Stimulated activated effector memory CD8-positive, alpha-beta T cell treated with anti-CD3 and anti-CD28 coated beads, Interleukin-12 subunit alpha, Interleukin-12 subunit beta, amount 100 ng/mL, for 72 hours (primary cell): ENCODE results near the gene SOCS1.
A peak's percentile ranks its signal among the peaks of the same experiment; 100 is the strongest.

Experiments
- ATAC-seq: fragments of 150-1000 bp; cut with Tn5 transposase; 2 replicates; pipeline ENCODE4 v1.10.0; 2021
- DNase-seq, 2 donors: peaks; one replicate each; pipeline ENCODE4 v3.0.0; 2021 to 2022; ENCODE audit warnings: low spot score in 2 of 2
- H3K27ac Mint-ChIP-seq: one replicate; pipeline ENCODE4 v1.8.0; 2022; ENCODE audit warnings: mild to moderate bottlenecking, mixed read lengths
- H3K36me3 Mint-ChIP-seq: one replicate; pipeline ENCODE4 v1.8.0; 2022; ENCODE audit warnings: mild to moderate bottlenecking, mixed read lengths
- H3K4me1 Mint-ChIP-seq: one replicate; pipeline ENCODE4 v1.8.0; 2022; ENCODE audit warnings: mixed read lengths
- H3K4me3 Mint-ChIP-seq: one replicate; pipeline ENCODE4 v1.8.0; 2022; ENCODE audit warnings: mild to moderate bottlenecking, mixed read lengths
- H3K9me3 Mint-ChIP-seq: one replicate; pipeline ENCODE4 v1.8.0; 2022; ENCODE audit warnings: mixed read lengths

Gene SOCS1

GRCh38 chr16:11213373-11213772 is 42.6 kb downstream of the SOCS1 start:
- DNase-seq (no peak), ATAC-seq (peak; percentile 25)
- Mint-ChIP-seq H3K27ac (no peak overlapping the region), H3K9me3 (peaks cover 3% of the 10 kb centered on the region), H3K4me1 (peaks cover 16% of the 10 kb centered on the region), H3K36me3 (no peaks in the 10 kb centered on the region), H3K4me3 (no peak overlapping the region)

GRCh38 chr16:11212798-11213196 is 43.2 kb downstream of the SOCS1 start:
- Mint-ChIP-seq H3K4me3 (no peak overlapping the region), H3K27ac (no peak overlapping the region), H3K4me1 (peaks cover 21% of the 10 kb centered on the region), H3K9me3 (peaks cover 3% of the 10 kb centered on the region), H3K36me3 (no peaks in the 10 kb centered on the region)
- ATAC-seq (peak; percentile 60), DNase-seq (no peak)

- DNase-seq, result no peak
- Mint-ChIP-seq H3K36me3 (no peaks in the 10 kb centered on the region), H3K27ac (no peak overlapping the region), H3K9me3 (peaks cover 3% of the 10 kb centered on the region), H3K4me3 (no peak overlapping the region), H3K4me1 (peaks cover 27% of the 10 kb centered on the region)
- no peak for ATAC-seq
These were observed 43.8 kb downstream of the SOCS1 start for GRCh38 chr16:11211977-11212797.

GRCh38 chr16:11211061-11211976 is 44.7 kb downstream of the SOCS1 start:
- Mint-ChIP-seq H3K36me3 (no peaks in the 10 kb centered on the region), H3K4me3 (no peak overlapping the region), H3K27ac (no peak overlapping the region), H3K4me1 (peaks cover 36% of the 10 kb centered on the region), H3K9me3 (peaks cover 3% of the 10 kb centered on the region)
- no peak for DNase-seq
- ATAC-seq, result no peak

GRCh38 chr16:11210260-11210659 is 45.7 kb downstream of the SOCS1 start:
- ATAC-seq (no peak), DNase-seq (no peak)
- Mint-ChIP-seq H3K4me3 (no peak overlapping the region), H3K27ac (no peak overlapping the region), H3K4me1 (peaks cover 43% of the 10 kb centered on the region), H3K36me3 (no peaks in the 10 kb centered on the region), H3K9me3 (no peaks in the 10 kb centered on the region)

GRCh38 chr16:11208916-11209665 is 46.9 kb downstream of the SOCS1 start:
- H3K4me3 Mint-ChIP-seq, result no peak overlapping the region
- DNase-seq (no peak), ATAC-seq (no peak)
- H3K9me3 Mint-ChIP-seq, result no peaks in the 10 kb centered on the region
- peak overlapping the region; percentile 29 for H3K27ac Mint-ChIP-seq
- no peaks in the 10 kb centered on the region for H3K36me3 Mint-ChIP-seq
- peaks cover 54% of the 10 kb centered on the region for H3K4me1 Mint-ChIP-seq

- Mint-ChIP-seq H3K27ac (peak overlapping the region; percentile 96), H3K4me3 (peak overlapping the region; percentile 58), H3K4me1 (peaks cover 60% of the 10 kb centered on the region), H3K36me3 (no peaks in the 10 kb centered on the region), H3K9me3 (no peaks in the 10 kb centered on the region)
- no peak for DNase-seq
- ATAC-seq, result no peak
These were observed 48.4 kb downstream of the SOCS1 start for GRCh38 chr16:11207646-11208045.

GRCh38 chr16:11205754-11206581 is 50.0 kb downstream of the SOCS1 start:
- Mint-ChIP-seq H3K4me1 (peaks cover 63% of the 10 kb centered on the region), H3K27ac (peak overlapping the region; percentile 96), H3K4me3 (peak overlapping the region; percentile 58), H3K36me3 (no peaks in the 10 kb centered on the region), H3K9me3 (no peaks in the 10 kb centered on the region)
- DNase-seq (no peak), ATAC-seq (peak; percentile 44)

- Mint-ChIP-seq H3K4me1 (peaks cover 62% of the 10 kb centered on the region), H3K4me3 (no peak overlapping the region), H3K27ac (peak overlapping the region; percentile 66), H3K36me3 (no peaks in the 10 kb centered on the region), H3K9me3 (no peaks in the 10 kb centered on the region)
- ATAC-seq (no peak), DNase-seq (no peak)
These were observed 50.8 kb downstream of the SOCS1 start for GRCh38 chr16:11205065-11205699.

GRCh38 chr16:11204513-11205047 is 51.4 kb downstream of the SOCS1 start:
- no peak for ATAC-seq
- H3K36me3 Mint-ChIP-seq, result no peaks in the 10 kb centered on the region
- peaks cover 62% of the 10 kb centered on the region for H3K4me1 Mint-ChIP-seq
- no peak overlapping the region for H3K4me3 Mint-ChIP-seq
- no peaks in the 10 kb centered on the region for H3K9me3 Mint-ChIP-seq
- no peak for DNase-seq
- peak overlapping the region; percentile 66 for H3K27ac Mint-ChIP-seq
